A549 (cell line): ENCODE measurements around the gene GJA4. TPM values are rescaled to one million over a fixed set of nuclear protein-coding genes. Genes with fewer than 3 reads are reported as not detected.

ENCODE experiments used
- ATAC-seq, 2 experiments: fragments of 200-7000 bp in 1 of 2; fragments of >200 bp in 1 of 2; cut with Nextera tagmentation in 1 of 2; cut with Tn5 transposase in 1 of 2; 3 replicates each; pipeline versions ENCODE4 v1.8.0 to v1.9.1; 2018 to 2020; ENCODE audit warnings: mild to moderate bottlenecking in 1 of 2, moderate library complexity in 1 of 2
- CTCF ChIA-PET: fragments of 300-600 bp; sonication (Branson Sonifier 250); formaldehyde crosslinking; extraction: SDS; loops from one replicate; lab custom pipeline; 2021; ENCODE audit warnings: antibody characterized with exemption, inconsistent platforms; lab: Yijun Ruan, JAX
- POLR2A ChIA-PET: fragments of 350-600 bp; formaldehyde crosslinking; extraction: SDS; loops from one replicate; lab custom pipeline; 2021; ENCODE audit warnings: antibody characterized with exemption, inconsistent platforms; lab: Yijun Ruan, JAX
- DNase-seq, 2 experiments: peaks; one replicate each; pipeline versions ENCODE4 v3.0.0 to v3.0.0-alpha.2; 2011 to 2016; ENCODE audit warnings: low read depth in 1 of 2, low spot score in 1 of 2
- FAIRE-seq: peaks from 2 replicates; lab custom pipeline; 2011; peaks lifted over from hg19 to GRCh38; lab: Jason Lieb, UNC
- H3K27ac ChIP-seq, 2 experiments: fragments of >200 bp; sonication (Bioruptor Twin); formaldehyde crosslinking; 3 replicates each; pipeline ENCODE4 v1.5.1; 2016 to 2017
- H3K4me1 ChIP-seq: fragments of >200 bp; sonication (Bioruptor Twin); formaldehyde crosslinking; 3 replicates; pipeline ENCODE4 v1.6.1; 2016
- H3K4me2 ChIP-seq: fragments of >200 bp; sonication (Bioruptor Twin); formaldehyde crosslinking; 3 replicates; pipeline ENCODE4 v1.6.1; 2016
- H3K4me3 ChIP-seq: fragments of >200 bp; sonication (Bioruptor Twin); formaldehyde crosslinking; 3 replicates; pipeline ENCODE4 v1.5.1; 2016
- H3K9me3 ChIP-seq: fragments of >200 bp; sonication (Bioruptor Twin); formaldehyde crosslinking; 3 replicates; pipeline ENCODE4 v1.6.1; 2016
- BHLHE40 ChIP-seq: IDR thresholded peaks from 2 replicates; pipeline ENCODE4 v1.6.1; 2012; ENCODE audit warnings: low read depth, low read length, inconsistent platforms
- CBX8 ChIP-seq: fragments of 200-600 bp; sonication (generic); IDR thresholded peaks from 2 replicates; pipeline ENCODE4 v1.6.1; 2016
- FOSL2 ChIP-seq, 2 experiments: fragments of 450-650 bp in 1 of 2; fragments of >200 bp in 1 of 2; sonication (Bioruptor Twin) in 1 of 2; formaldehyde crosslinking; IDR thresholded peaks; 2 replicates each; pipeline versions ENCODE4 v1.5.0 to v1.6.1; 2016 to 2020; ENCODE audit warnings: mild to moderate bottlenecking in 1 of 2, moderate library complexity in 1 of 2
- HEYL ChIP-seq: fragments of 250-450 bp; sonication (Bioruptor Pico); IDR thresholded peaks from 2 replicates; pipeline ENCODE4 v1.8.0; 2021; ENCODE audit warnings: mild to moderate bottlenecking, moderate library complexity
- HOXA7 ChIP-seq: fragments of 250-450 bp; sonication (Bioruptor Pico); IDR thresholded peaks from 2 replicates; pipeline ENCODE4 v1.5.0; 2020; ENCODE audit warnings: mild to moderate bottlenecking, moderate library complexity
- KDM1A ChIP-seq: fragments of 200-600 bp; sonication (generic); IDR thresholded peaks from 2 replicates; pipeline ENCODE4 v1.6.1; 2016; ENCODE audit warnings: low read depth, mild to moderate bottlenecking
- KDM5A ChIP-seq: fragments of 200-600 bp; sonication (generic); IDR thresholded peaks from 2 replicates; pipeline ENCODE4 v1.6.1; 2016; ENCODE audit warnings: antibody characterized with exemption, mild to moderate bottlenecking
- MAFK ChIP-seq: fragments of 450-650 bp; IDR thresholded peaks from 2 replicates; pipeline ENCODE4 v1.6.1; 2014; ENCODE audit not compliant: partially characterized antibody
- MYC ChIP-seq: IDR thresholded peaks from 2 replicates; pipeline ENCODE4 v1.6.1; 2012; ENCODE audit warnings: mild to moderate bottlenecking, inconsistent platforms, low read length, improper control_type of control experiment, borderline replicate concordance
- NPAS2 ChIP-seq: fragments of 250-450 bp; sonication (Bioruptor Pico); IDR thresholded peaks from 2 replicates; pipeline ENCODE4 v1.8.0; 2022; ENCODE audit warnings: mild to moderate bottlenecking, moderate library complexity, borderline replicate concordance
- RNF2 ChIP-seq: fragments of 200-600 bp; sonication (generic); IDR thresholded peaks from 2 replicates; pipeline ENCODE4 v1.6.1; 2016; ENCODE audit warnings: low read depth, mild to moderate bottlenecking, antibody characterized with exemption, moderate library complexity, borderline replicate concordance
- ZFP36 ChIP-seq: fragments of 450-650 bp; IDR thresholded peaks from 2 replicates; pipeline ENCODE4 v1.6.1; 2014; ENCODE audit warnings: borderline replicate concordance; ENCODE audit not compliant: partially characterized antibody
- ZSCAN20 ChIP-seq: fragments of 250-450 bp; sonication (Bioruptor Pico); IDR thresholded peaks from 2 replicates; pipeline ENCODE4 v1.8.0; 2022; ENCODE audit warnings: mild to moderate bottlenecking, moderate library complexity
- WGBS: methylation state at CpG from one replicate; pipeline ENCODE4 v1.1.6; 2017; ENCODE audit errors: missing lambda C conversion rate; 5-methylcytosine and 5-hydroxymethylcytosine counted together
- polyA plus RNA-seq, 4 experiments: library from polyadenylated mRNA; depleted of rRNA in 3 of 4; stranded (reverse); fragments of >200 nt; fragmentation: RNase III in 1 of 4; extraction: RNeasy Plus Mini Kit Qiagen cat#74134 plus additional on column Dnase treatment in 1 of 4; gene quantifications; 2 replicates in 3 of 4; 3 replicates in 1 of 4; pipeline ENCODE4 v1.2.3, GENCODE V29; 2011 to 2017
- TF ChIP-seq, protein P1 (sequence below): fragments of 250-450 bp; sonication (Bioruptor Pico); IDR thresholded peaks from 2 replicates; pipeline ENCODE4 v1.5.0; 2020; ENCODE audit warnings: low read depth, mild to moderate bottlenecking, moderate library complexity
- TF ChIP-seq, protein P2 (sequence below): IDR thresholded peaks from 2 replicates; pipeline ENCODE4 v1.6.1; 2012
- TF ChIP-seq, protein P3 (sequence below): fragments of 450-650 bp; IDR thresholded peaks from 2 replicates; pipeline ENCODE4 v1.6.1; 2014; ENCODE audit warnings: antibody characterized with exemption
- TF ChIP-seq, protein P4 (sequence below): fragments of 200-600 bp; sonication (generic); IDR thresholded peaks from 2 replicates; pipeline ENCODE4 v1.6.1; 2016; ENCODE audit warnings: antibody characterized with exemption, mild to moderate bottlenecking, moderate library complexity

The GJA4 gene
- polyA plus RNA-seq, 2 of the 4 experiments (the other 2 are of a cell fraction), result not detected

DNA sequence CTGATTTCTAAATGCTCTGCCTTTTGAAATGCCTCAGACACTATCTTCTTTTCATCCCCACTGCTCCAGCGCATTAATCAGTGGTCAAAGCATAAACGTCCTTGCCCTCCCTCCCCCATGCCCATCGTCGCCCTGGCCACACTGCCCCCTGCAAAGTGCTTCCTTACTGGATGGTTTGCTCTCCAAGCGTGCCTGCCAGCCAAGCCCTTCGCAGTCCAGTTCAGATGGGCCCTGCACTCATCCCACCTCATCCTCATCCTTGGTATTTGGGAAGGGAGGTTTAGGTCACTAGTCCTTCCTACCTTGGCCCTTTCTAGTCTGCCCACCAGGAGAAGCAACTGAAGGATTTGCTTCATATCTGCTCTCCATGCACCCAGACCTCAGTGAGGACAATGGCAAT lies 3.1 kb downstream of the GJA4 start:
- FAIRE-seq, result no peak
- TF ChIP-seq MAFK (no peak), NPAS2 (CRISPR knock-in tag) (no peak), FOSL2 (IDR thresholded peaks at IDR 0.05) (no peak), FOSL2 (CRISPR knock-in tag; IDR thresholded peaks at IDR 0.05) (no peak), MYC (no peak), HEYL (CRISPR knock-in tag) (no peak)
- POLR2A ChIA-PET, result no interaction called here

DNA sequence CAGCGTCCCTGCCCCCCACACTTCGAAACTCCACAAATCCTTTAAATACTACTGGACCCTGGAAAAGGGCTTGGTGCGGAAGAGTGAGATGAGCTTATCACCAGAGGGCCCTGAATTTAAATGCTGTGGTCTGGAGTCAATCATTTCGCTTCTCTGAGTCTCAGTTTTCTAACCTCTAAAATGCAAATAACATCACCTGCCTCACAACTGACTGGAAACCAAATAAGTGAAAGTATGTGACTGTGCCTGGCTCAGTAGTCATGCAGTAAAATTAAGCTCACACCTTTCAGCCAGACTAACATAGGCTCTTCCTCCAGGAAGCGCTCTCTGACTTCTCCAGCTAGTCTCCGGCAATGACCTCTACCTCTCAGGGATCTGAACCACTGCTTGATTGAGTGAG lies 4.2 kb downstream of the GJA4 start:
- no peak overlapping the region for H3K4me2 ChIP-seq
- TF ChIP-seq BHLHE40, result no peak
- TF ChIP-seq KDM5A, result no peak
- TF ChIP-seq FOSL2 (IDR thresholded peaks at IDR 0.05), result no peak
- TF ChIP-seq FOSL2 (CRISPR knock-in tag; IDR thresholded peaks at IDR 0.05), result no peak
- H3K4me3 ChIP-seq, result no peak overlapping the region
- ATAC-seq (no peak), FAIRE-seq (no peak), DNase-seq (no peak)
- ChIA-PET CTCF (interaction anchor here (0.9 to 1.5 kb wide), 5 partner anchors 11 to 502 kb away, joined by 3 to 5 read pairs (median 3); no protein-coding TSS in a partner anchor), POLR2A (no interaction called here)
- no peaks in the 10 kb centered on the region for H3K9me3 ChIP-seq
- 58% methylated on average over 6 of the region's 6 CpGs for WGBS
- H3K27ac ChIP-seq, result no peak overlapping the region
- no peaks in the 10 kb centered on the region for H3K4me1 ChIP-seq

More for the DNA sequence above, 3.1 kb downstream of the GJA4 start:
- WGBS, result 63% methylated on average over 6 of the region's 6 CpGs
- CTCF ChIA-PET, result interaction anchor here (1.0 to 1.5 kb wide), 2 partner anchors 9 to 56 kb away, joined by 3 read pairs; no protein-coding TSS in a partner anchor
- no peak overlapping the region for H3K27ac ChIP-seq
- no peaks in the 10 kb centered on the region for H3K4me1 ChIP-seq
- no peak for DNase-seq
- H3K4me3 ChIP-seq, result no peak overlapping the region
- H3K4me2 ChIP-seq, result no peak overlapping the region
- H3K9me3 ChIP-seq, result no peaks in the 10 kb centered on the region
- no peak for ATAC-seq

DNA sequence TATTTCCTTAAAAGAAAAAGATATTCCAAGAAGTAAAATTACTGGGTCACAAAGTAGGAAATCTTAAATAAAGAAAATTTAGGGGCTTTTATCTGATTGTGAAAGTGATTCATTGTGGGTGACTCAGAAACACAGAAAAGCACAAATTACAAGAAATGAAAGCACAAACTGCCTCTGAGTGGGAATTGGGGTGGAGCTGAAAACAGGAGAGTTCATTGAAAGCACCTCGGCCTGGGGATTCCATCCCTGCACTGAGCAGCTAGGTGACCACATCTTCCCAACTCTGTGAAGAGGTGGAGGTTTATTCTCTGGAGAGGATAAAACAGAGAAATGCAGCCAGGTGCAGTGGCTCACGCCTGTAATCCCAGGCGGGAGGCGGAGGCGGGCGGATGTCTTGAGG lies 7.4 kb downstream of the GJA4 start:
- DNase-seq, result no peak
- Histone ChIP-seq H3K27ac (no peak overlapping the region), H3K4me1 (no peaks in the 10 kb centered on the region), H3K4me3 (no peak overlapping the region), H3K4me2 (no peak overlapping the region), H3K9me3 (no peaks in the 10 kb centered on the region)
- ChIA-PET POLR2A (no interaction called here), CTCF (no interaction called here)
- FAIRE-seq, result no peak
- TF ChIP-seq RNF2, result no peak
- TF ChIP-seq, protein P1, sequence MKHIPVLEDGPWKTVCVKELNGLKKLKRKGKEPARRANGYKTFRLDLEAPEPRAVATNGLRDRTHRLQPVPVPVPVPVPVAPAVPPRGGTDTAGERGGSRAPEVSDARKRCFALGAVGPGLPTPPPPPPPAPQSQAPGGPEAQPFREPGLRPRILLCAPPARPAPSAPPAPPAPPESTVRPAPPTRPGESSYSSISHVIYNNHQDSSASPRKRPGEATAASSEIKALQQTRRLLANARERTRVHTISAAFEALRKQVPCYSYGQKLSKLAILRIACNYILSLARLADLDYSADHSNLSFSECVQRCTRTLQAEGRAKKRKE (CRISPR knock-in tag), result no peak
- no peak for TF ChIP-seq CBX8
- TF ChIP-seq ZSCAN20, result no peak
- no peak for TF ChIP-seq KDM1A
- no peak for TF ChIP-seq HOXA7 (CRISPR knock-in tag)
- no peak for TF ChIP-seq ZFP36
- TF ChIP-seq, protein P2, sequence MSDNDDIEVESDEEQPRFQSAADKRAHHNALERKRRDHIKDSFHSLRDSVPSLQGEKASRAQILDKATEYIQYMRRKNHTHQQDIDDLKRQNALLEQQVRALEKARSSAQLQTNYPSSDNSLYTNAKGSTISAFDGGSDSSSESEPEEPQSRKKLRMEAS, result no peak
- TF ChIP-seq, protein P3, sequence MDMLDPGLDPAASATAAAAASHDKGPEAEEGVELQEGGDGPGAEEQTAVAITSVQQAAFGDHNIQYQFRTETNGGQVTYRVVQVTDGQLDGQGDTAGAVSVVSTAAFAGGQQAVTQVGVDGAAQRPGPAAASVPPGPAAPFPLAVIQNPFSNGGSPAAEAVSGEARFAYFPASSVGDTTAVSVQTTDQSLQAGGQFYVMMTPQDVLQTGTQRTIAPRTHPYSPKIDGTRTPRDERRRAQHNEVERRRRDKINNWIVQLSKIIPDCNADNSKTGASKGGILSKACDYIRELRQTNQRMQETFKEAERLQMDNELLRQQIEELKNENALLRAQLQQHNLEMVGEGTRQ, result no peak
- TF ChIP-seq, protein P4, sequence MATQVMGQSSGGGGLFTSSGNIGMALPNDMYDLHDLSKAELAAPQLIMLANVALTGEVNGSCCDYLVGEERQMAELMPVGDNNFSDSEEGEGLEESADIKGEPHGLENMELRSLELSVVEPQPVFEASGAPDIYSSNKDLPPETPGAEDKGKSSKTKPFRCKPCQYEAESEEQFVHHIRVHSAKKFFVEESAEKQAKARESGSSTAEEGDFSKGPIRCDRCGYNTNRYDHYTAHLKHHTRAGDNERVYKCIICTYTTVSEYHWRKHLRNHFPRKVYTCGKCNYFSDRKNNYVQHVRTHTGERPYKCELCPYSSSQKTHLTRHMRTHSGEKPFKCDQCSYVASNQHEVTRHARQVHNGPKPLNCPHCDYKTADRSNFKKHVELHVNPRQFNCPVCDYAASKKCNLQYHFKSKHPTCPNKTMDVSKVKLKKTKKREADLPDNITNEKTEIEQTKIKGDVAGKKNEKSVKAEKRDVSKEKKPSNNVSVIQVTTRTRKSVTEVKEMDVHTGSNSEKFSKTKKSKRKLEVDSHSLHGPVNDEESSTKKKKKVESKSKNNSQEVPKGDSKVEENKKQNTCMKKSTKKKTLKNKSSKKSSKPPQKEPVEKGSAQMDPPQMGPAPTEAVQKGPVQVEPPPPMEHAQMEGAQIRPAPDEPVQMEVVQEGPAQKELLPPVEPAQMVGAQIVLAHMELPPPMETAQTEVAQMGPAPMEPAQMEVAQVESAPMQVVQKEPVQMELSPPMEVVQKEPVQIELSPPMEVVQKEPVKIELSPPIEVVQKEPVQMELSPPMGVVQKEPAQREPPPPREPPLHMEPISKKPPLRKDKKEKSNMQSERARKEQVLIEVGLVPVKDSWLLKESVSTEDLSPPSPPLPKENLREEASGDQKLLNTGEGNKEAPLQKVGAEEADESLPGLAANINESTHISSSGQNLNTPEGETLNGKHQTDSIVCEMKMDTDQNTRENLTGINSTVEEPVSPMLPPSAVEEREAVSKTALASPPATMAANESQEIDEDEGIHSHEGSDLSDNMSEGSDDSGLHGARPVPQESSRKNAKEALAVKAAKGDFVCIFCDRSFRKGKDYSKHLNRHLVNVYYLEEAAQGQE, result no peak
- 70% methylated on average over 6 of the region's 6 CpGs for WGBS
- no peak for ATAC-seq
